Activated CD4-positive, alpha-beta T cell treated with anti-CD3 and anti-CD28 coated beads, Interleukin-2, amount 10 ng/mL, durations not matched to agents 7 days and 5 days (primary cell): Measurements from ENCODE around the gene CCNL2. TPM values are rescaled to one million over a fixed set of nuclear protein-coding genes. Genes with fewer than 3 reads are reported as not detected.
"Not testable (repeated sequence)": the region's sequence is repeated elsewhere in the genome, so short reads cannot be mapped to it uniquely, and the experiment has no call there.

Experiments used
- CTCF ChIA-PET: fragments of 350-600 bp; sonication (Branson Sonifier 250); formaldehyde crosslinking; loops from one replicate; lab custom pipeline; 2021; ENCODE audit warnings: antibody characterized with exemption; lab: Charles Lee
- POLR2A ChIA-PET: fragments of 350-600 bp; sonication (Branson Sonifier 250); formaldehyde crosslinking; loops from one replicate; lab custom pipeline; 2021; ENCODE audit warnings: antibody characterized with exemption; lab: Charles Lee
- DNase-seq: peaks from one replicate; pipeline ENCODE4 v3.0.0-alpha.2; 2020
- H3K27ac Mint-ChIP-seq: one replicate; pipeline ENCODE4 v1.8.0; 2021; ENCODE audit warnings: mild to moderate bottlenecking, moderate library complexity, mixed read lengths
- H3K27me3 Mint-ChIP-seq: one replicate; pipeline ENCODE4 v1.8.0; 2021; ENCODE audit warnings: mixed read lengths
- H3K36me3 Mint-ChIP-seq: one replicate; pipeline ENCODE4 v1.8.0; 2021; ENCODE audit warnings: low read depth, mixed read lengths
- H3K4me1 Mint-ChIP-seq: one replicate; pipeline ENCODE4 v1.8.0; 2021; ENCODE audit warnings: mixed read lengths
- H3K4me3 Mint-ChIP-seq: one replicate; pipeline ENCODE4 v1.8.0; 2021; ENCODE audit warnings: mild to moderate bottlenecking, moderate library complexity, mixed read lengths
- H3K9me3 Mint-ChIP-seq: one replicate; pipeline ENCODE4 v1.8.0; 2021; ENCODE audit warnings: mixed read lengths
- total RNA-seq, 2 experiments: library from RNA; stranded (reverse); gene quantifications; one replicate each; pipeline ENCODE4 v1.2.3, GENCODE V29; 2021

CCNL2 gene
- total RNA-seq, 2 experiments from 2014 or later, result 122 to 131 TPM

DNA sequence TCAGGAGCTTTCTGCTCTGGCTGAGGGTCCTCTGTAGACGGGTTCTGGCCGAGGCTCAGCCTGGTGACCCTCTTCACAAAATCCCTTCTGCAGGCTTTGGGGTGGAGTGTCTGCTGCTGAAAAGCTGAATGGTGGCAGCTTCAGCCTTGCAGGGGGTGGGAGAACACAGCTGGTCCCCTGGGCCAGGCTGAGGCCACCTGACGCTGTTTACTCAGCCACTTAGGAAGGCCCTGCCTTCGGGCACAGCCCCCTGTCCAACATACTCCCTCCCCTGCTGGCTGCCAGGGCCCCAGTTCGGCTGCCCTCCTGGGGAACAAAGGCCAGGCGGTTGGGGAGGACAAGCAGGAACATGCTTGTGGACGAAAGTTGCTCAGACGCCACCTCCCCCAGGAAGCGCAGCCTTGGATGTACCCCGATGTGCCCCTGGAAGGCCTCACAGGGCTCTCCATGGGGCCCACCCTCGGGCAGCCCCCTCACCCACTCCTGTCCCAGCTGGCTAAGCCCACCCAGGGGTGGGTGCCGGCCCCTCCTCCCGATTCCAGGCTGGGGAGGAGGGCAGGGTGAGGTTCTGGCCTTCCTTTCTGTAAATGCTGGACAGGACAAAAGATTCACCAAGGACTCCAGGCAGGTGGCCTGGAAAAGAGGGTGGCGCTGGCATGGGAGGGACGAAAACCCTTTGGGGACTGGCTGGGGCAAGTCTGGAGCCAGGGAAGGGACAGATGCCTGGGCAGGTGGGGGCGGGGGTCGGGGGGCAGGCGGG is 22.2 kb upstream of the CCNL2 start, which contains the start of gene ANKRD65:
Gene ANKRD65, minus strand, starts transcription at position 130 of the 760 bp plus-strand sequence. CDS start 271 bp downstream, outside the sequence.
- CTCF ChIA-PET, result interaction anchor here (0.9 kb wide), 1 partner anchor 19 kb away, joined by 3 read pairs; no protein-coding TSS in a partner anchor
- POLR2A ChIA-PET, result no interaction called here
- DNase-seq, result no peak
- Mint-ChIP-seq H3K36me3 (no peaks in the 10 kb centered on the region), H3K27me3 (peaks cover 9% of the 10 kb centered on the region), H3K27ac (no peak within 1 kb of the TSS), H3K9me3 (no peaks in the 10 kb centered on the region), H3K4me1 (peaks cover 15% of the 10 kb centered on the region), H3K4me3 (no peak within 1 kb of the TSS)

DNA sequence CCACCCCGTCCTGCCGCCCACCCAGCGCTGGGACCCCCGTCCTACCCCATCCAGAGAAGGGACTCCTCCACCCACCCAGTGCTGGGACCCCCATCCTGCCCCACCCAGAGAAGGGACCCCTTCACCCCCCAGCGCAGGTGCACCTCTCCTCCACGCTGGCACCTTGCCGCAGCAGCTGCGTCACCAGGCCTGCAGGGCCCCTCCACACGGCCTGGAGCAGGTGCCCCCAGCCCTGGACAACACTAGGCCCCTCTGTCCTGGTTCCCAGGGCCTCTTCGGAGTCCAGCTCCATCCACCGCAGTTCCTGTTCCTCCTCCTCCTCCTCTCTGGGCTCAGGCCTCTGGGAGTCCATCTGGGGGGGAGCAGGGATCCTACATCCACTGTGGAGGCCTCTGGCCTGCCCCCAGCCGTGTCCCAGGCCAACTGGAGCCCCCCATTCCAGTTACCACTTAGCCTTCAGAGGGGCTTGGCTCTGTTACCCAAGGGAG is 21.6 kb upstream of the CCNL2 start:
- H3K27me3 Mint-ChIP-seq, result peaks cover 5% of the 10 kb centered on the region
- CTCF ChIA-PET, result interaction anchor here (0.9 kb wide), 1 partner anchor 20 kb away, joined by 3 read pairs; no protein-coding TSS in a partner anchor
- no peak overlapping the region for H3K4me3 Mint-ChIP-seq
- no peaks in the 10 kb centered on the region for H3K36me3 Mint-ChIP-seq
- peaks cover 14% of the 10 kb centered on the region for H3K4me1 Mint-ChIP-seq
- no peak for DNase-seq
- no peak overlapping the region for H3K27ac Mint-ChIP-seq
- POLR2A ChIA-PET, result no interaction called here
- no peaks in the 10 kb centered on the region for H3K9me3 Mint-ChIP-seq

DNA sequence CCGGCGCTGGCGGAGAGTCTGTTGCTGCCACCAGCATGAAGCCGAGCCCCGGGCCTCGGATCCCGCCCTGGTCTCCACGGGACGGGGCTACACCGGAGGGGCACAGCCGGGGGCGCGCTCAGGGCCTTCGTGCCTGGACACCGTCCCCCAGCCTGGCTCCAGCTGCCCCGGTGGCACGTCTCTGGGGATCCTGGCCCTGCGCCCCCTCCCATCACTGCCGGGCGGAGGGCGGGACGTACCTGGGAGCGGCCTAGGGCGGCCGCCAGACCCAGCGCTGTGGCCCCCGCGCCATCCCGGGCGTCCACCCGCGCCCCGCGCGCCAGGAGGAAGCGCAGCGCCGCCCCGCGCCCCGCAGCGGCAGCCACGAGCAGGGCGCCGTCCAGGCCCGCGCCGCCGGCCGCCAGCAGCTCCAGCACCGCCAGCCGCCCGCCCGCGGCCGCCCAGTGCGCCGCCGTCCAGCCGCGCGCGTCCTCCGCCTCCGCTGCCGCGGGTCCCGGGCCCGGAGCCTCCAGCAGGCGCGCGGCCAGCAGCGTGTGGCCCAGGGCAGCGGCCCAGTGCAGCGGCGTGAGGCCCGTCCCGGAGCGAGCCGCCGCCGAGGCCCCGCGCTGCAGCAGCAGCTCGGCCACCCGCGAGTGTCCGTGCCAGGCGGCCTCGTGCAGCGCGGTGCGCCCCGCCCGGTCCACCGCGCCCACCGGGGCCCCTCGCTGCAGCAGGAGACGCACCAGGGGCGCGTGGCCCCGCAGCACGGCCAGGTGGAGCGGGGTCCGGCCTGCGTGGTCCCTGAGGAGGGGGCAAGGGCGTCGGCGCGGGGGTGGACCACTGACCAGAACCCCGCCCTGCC is 20.9 kb upstream of the CCNL2 start:
- DNase-seq, result no peak
- ChIA-PET CTCF (interaction anchor here (0.9 kb wide), 1 partner anchor 20 kb away, joined by 3 read pairs; no protein-coding TSS in a partner anchor), POLR2A (no interaction called here)
- Mint-ChIP-seq H3K27ac (no peak overlapping the region), H3K4me3 (no peak overlapping the region), H3K9me3 (no peaks in the 10 kb centered on the region), H3K27me3 (peaks cover 4% of the 10 kb centered on the region), H3K4me1 (peaks cover 14% of the 10 kb centered on the region), H3K36me3 (no peaks in the 10 kb centered on the region)

DNA sequence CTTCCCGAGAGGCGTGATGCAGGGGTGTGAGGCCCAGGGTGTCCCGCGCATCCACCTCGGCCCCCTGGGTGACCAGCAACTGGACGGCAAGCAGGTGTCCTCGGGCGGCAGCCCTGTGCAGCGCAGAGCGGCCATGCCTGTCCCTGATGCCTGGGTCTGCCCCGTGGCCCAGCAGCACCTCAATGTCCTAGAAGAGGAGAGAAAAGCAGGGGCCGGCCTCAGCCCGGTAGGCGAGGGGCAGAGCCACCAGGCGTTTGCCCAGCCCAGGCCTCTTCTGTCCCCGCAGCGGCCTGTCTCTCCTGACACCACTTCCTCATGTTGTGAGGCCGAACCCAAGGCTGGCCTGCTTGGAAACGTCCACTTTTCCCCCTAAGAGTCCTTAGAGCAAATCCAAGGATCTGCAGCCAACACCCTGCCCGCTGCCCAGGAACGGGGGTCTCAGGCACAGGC is 20.3 kb upstream of the CCNL2 start:
- ChIA-PET CTCF (interaction anchor here (1.3 kb wide), 1 partner anchor 19 kb away, joined by 3 read pairs; no protein-coding TSS in a partner anchor), POLR2A (no interaction called here)
- H3K9me3 Mint-ChIP-seq, result no peaks in the 10 kb centered on the region
- no peak for DNase-seq
- H3K36me3 Mint-ChIP-seq, result no peaks in the 10 kb centered on the region
- H3K27me3 Mint-ChIP-seq, result peaks cover 4% of the 10 kb centered on the region
- H3K4me3 Mint-ChIP-seq, result no peak overlapping the region
- H3K4me1 Mint-ChIP-seq, result peaks cover 14% of the 10 kb centered on the region
- no peak overlapping the region for H3K27ac Mint-ChIP-seq

DNA sequence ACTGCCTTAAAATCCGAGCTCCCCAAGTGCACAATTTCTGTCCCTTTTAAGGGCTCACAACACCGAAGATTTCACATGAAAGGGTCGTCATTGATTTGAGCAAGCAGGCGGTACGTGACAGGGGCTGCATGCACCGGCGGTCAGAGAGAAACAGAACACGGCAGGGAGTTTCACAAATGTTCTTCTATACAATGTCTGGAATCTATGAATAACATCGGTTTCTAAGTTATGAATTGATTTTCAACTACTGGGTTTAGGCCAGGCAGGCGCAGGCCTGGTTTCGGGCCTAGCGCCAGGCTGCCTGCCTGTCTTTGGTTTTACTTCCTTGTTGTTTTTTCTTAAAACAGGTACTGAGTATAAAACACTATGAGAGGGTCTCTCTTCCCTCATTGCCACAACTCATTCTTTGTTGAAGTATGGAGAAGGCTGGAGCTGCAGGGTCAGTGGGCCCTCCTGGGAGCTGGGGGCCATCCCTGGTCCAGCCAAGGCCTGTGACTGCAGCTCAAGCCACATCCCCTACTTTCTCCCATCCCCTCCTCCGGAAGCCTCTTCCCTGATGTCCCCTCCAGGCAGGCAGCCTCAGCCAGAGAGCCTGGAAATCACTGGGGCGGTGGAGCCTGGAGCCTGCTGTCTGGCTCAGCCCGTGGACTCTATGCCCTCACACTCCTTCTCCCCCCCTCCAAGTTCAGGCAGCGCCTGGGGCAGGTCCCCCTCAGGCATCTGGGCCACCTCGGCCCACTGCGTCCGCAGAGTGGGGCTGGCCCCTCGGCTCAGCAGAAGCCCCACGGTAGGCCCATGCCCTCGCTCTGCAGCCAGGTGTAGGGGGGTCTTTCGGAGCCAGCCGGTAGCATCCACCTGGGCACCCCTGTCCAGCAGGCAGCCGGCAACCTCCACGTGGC is 19.6 kb upstream of the CCNL2 start:
- H3K27ac Mint-ChIP-seq, result no peak overlapping the region
- H3K27me3 Mint-ChIP-seq, result peaks cover 4% of the 10 kb centered on the region
- no peaks in the 10 kb centered on the region for H3K36me3 Mint-ChIP-seq
- no peaks in the 10 kb centered on the region for H3K9me3 Mint-ChIP-seq
- H3K4me1 Mint-ChIP-seq, result peaks cover 14% of the 10 kb centered on the region
- no peak overlapping the region for H3K4me3 Mint-ChIP-seq
- ChIA-PET CTCF (interaction anchor here (1.0 to 1.3 kb wide), 2 partner anchors 12 to 18 kb away, joined by 3 read pairs; no protein-coding TSS in a partner anchor), POLR2A (no interaction called here)
- no peak for DNase-seq

DNA sequence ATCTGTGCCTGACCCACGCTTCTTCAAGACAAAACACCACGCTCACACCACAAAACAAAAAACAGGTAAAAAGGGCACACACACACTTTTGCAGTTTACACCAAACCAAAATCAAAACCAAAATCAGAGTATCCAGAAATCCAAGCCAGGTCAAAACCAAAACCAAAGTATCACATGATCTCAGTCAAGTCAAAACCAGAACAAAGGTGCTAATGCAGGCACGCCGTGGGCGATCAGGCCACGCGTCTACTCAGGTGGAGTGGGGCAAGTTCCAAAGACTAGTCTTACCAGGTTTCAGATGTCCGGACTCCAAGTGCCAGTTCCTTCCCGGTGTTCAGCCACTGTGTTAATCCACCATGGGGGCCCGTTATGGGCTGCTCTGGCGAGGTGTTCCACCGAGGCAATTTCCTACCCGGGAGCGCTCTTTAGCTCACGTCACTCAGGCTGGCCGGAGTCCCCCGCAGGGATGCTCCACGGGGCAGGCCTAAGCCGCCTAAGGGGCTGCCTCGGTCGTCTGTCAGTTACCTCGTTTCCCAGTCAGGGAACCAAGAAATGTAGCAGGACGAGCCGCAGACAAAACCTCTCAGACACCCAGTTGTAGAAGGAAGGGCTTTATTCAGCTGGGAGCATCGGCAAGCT is 18.8 kb upstream of the CCNL2 start:
- H3K4me1 Mint-ChIP-seq, result peaks cover 14% of the 10 kb centered on the region
- DNase-seq, H3K27ac Mint-ChIP-seq, H3K4me3 Mint-ChIP-seq, H3K9me3 Mint-ChIP-seq, H3K27me3 Mint-ChIP-seq, H3K36me3 Mint-ChIP-seq, POLR2A ChIA-PET: not testable (repeated sequence)
- CTCF ChIA-PET, result interaction anchor here (1.0 to 1.3 kb wide), 2 partner anchors 13 to 17 kb away, joined by 3 read pairs; no protein-coding TSS in a partner anchor

DNA sequence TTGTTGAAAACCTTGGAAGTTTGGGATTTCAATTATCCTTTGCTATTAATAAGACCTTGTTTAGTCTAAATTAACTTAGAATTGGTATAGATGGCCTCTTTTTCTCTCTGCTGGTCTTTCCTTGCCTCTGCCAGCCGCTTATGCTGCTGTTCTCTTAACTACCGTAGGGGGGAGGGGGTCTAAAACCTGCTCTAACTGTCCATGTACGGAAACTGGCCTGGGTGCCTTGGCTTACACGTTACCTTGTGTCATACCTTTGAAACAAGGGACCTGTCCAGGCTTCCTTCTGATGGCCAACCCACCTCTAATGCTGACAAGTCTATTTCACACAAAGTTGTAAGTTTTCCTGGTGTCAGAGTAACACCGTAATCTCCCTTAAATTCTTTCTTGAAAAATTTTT is 18.3 kb upstream of the CCNL2 start:
- H3K27me3 Mint-ChIP-seq, H3K9me3 Mint-ChIP-seq, POLR2A ChIA-PET, H3K36me3 Mint-ChIP-seq, H3K27ac Mint-ChIP-seq, CTCF ChIA-PET, DNase-seq, H3K4me3 Mint-ChIP-seq: not testable (repeated sequence)
- peaks cover 14% of the 10 kb centered on the region for H3K4me1 Mint-ChIP-seq

DNA sequence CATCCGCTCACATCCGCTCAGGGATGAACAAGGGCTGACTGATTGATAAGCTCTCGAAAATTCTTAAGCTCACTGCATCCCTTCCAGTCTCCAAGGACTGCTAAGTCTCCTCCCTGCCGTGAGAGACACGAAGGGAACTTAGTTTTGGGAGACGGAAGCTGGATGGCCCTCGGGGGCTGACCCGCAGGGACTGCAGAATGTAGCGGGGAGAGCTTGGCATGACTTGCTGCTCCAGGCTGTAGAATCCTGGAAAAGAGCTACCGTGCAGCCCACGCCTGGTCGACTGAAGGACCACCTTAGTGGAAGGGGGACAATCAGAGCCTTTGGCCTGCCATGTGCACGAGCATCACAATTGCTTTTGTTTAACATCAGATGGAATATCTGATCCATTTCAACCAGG is 16.6 kb upstream of the CCNL2 start:
- Mint-ChIP-seq H3K27me3 (peaks cover 3% of the 10 kb centered on the region), H3K4me3 (no peak overlapping the region), H3K4me1 (peaks cover 14% of the 10 kb centered on the region), H3K36me3 (peaks cover 4% of the 10 kb centered on the region), H3K9me3 (peaks cover 2% of the 10 kb centered on the region), H3K27ac (no peak overlapping the region)
- CTCF ChIA-PET, result interaction anchor here (1.1 to 1.6 kb wide), 4 partner anchors 9 to 43 kb away, joined by 3 to 5 read pairs (median 3); no protein-coding TSS in a partner anchor
- POLR2A ChIA-PET, result no interaction called here
- DNase-seq, result no peak

DNA sequence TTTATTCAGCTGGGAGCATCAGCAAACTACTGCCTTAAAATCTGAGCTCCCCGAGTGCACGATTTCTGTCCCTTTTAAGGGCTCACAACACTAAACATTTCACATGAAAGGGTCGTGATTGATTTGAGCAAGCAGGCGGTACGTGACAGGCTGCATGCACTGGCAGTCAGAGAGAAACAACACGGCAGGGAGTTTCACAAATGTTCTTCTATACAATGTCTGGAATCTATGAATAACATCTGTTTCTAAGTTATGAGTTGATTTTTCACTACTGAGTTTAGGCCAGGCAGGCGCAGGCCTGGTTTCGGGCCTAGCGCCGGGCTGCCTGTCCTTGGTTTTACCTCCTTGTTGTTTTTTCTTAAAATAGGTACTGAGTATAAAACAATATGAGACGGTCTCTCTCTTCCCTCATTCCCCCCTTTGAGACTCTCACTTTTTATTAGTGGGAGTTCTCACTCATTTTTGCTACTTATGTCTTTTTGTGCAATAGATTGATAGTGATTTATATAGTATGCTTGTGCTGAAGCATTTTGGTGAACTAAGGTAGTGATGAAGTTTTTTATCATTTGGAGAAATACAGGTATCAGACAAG is 13.3 kb upstream of the CCNL2 start:
- H3K9me3 Mint-ChIP-seq, H3K4me3 Mint-ChIP-seq, H3K36me3 Mint-ChIP-seq, POLR2A ChIA-PET, H3K27ac Mint-ChIP-seq, H3K27me3 Mint-ChIP-seq, CTCF ChIA-PET, DNase-seq: not testable (repeated sequence)
- H3K4me1 Mint-ChIP-seq, result peaks cover 12% of the 10 kb centered on the region

DNA sequence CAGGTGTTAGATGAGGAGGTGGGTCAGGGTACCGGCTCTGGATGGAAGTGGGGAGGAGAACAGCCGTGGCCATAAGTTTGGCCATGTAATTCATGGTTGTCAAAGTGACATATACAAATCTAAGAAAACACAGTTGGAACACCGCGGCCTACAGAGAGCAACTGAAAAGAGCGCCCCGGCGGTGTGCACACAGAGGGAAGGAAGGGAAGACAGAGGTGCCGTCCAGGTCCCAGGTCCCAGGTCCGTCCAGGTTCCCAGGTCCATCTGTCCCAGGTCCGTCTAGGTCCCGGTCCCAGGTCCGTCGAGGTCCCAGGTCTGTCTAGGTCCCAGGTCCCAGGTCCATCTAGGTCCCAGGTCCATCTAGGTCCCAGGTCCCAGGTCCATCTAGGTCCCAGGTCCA is 12.5 kb upstream of the CCNL2 start:
- no peak for DNase-seq
- CTCF ChIA-PET, result no interaction called here
- peaks cover 10% of the 10 kb centered on the region for H3K36me3 Mint-ChIP-seq
- POLR2A ChIA-PET, result no interaction called here
- H3K9me3 Mint-ChIP-seq, result peaks cover 2% of the 10 kb centered on the region
- H3K4me1 Mint-ChIP-seq, result peaks cover 12% of the 10 kb centered on the region
- no peak overlapping the region for H3K27ac Mint-ChIP-seq
- H3K4me3 Mint-ChIP-seq, result no peak overlapping the region
- H3K27me3 Mint-ChIP-seq, result no peaks in the 10 kb centered on the region

DNA sequence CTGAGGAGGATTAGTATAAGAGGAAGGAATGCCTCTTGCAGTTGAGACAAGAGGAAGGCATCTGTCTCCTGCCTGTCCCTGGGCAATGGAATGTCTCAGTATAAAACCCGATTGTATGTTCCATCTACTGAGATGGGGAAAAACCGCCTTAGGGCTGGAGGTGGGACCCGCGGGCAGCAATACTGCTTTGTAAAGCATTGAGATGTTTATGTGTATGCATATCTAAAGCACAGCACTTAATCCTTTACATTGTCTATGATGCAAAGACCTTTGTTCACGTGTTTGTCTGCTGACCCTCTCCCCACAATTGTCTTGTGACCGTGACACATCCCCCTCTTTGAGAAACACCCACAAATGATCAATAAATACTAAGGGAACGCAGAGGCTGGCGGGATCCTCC is 11.1 kb upstream of the CCNL2 start:
- DNase-seq, H3K27ac Mint-ChIP-seq, H3K27me3 Mint-ChIP-seq, H3K9me3 Mint-ChIP-seq, POLR2A ChIA-PET, CTCF ChIA-PET, H3K4me3 Mint-ChIP-seq: not testable (repeated sequence)
- peaks cover 18% of the 10 kb centered on the region for H3K36me3 Mint-ChIP-seq
- peaks cover 24% of the 10 kb centered on the region for H3K4me1 Mint-ChIP-seq
